ENCODE results near the gene SAC3D1. TPM values are rescaled to one million over a fixed set of nuclear protein-coding genes. Genes with fewer than 3 reads are reported as not detected.
A peak's percentile ranks its signal among the peaks of the same experiment; 100 is the strongest.

SAC3D1 gene
- total RNA-seq, 6 donors from 2014 or later: 9.1 to 18.9 (median 14.5) TPM

DNA sequence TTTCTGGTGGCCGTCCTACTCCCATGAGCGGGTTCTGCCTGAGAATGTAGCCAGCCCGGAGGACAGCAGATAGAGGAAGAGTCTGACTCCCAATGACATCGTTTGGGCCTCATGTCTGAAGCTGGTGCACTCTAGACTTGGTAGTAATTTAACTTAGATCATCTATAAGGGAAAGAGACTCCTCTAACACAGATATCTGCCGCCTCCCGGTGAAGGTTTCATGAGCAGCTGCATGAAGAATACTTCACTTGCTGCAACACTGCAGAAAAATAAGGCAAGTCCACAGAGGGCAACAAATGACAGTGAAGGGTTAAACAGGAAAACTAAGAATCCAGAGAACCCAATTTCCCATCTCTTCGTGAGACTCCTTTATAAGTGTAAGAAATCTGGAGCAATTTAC, 33.0 kb upstream of the SAC3D1 start:
- TF ChIP-seq POLR2AphosphoS5 (IDR thresholded peaks at IDR 0.05): no peak
- no peak for TF ChIP-seq EP300 (IDR thresholded peaks at IDR 0.05)
- no peak for TF ChIP-seq POLR2A (IDR thresholded peaks at IDR 0.05)
- TF ChIP-seq, protein P1, sequence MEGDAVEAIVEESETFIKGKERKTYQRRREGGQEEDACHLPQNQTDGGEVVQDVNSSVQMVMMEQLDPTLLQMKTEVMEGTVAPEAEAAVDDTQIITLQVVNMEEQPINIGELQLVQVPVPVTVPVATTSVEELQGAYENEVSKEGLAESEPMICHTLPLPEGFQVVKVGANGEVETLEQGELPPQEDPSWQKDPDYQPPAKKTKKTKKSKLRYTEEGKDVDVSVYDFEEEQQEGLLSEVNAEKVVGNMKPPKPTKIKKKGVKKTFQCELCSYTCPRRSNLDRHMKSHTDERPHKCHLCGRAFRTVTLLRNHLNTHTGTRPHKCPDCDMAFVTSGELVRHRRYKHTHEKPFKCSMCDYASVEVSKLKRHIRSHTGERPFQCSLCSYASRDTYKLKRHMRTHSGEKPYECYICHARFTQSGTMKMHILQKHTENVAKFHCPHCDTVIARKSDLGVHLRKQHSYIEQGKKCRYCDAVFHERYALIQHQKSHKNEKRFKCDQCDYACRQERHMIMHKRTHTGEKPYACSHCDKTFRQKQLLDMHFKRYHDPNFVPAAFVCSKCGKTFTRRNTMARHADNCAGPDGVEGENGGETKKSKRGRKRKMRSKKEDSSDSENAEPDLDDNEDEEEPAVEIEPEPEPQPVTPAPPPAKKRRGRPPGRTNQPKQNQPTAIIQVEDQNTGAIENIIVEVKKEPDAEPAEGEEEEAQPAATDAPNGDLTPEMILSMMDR (IDR thresholded peaks at IDR 0.05): no peak
- 73 to 77% methylated on average over 4 to 7 of the region's 7 CpGs for WGBS, 2 donors
- no peaks in the 10 kb centered on the region for H3K36me3 ChIP-seq
- H3K4me3 ChIP-seq: no peak overlapping the region
- H3K4me1 ChIP-seq: peaks cover 3 to 9% (median 4%) of the 10 kb centered on the region in 4 donors
- no peaks in the 10 kb centered on the region for H3K27me3 ChIP-seq
- H3K27ac ChIP-seq: no peak overlapping the region
- DNase-seq (no peak), ATAC-seq (ENCODE audit: low FRiP score in 2 of 2) (no peak)
- no peaks in the 10 kb centered on the region for H3K9me3 ChIP-seq

DNA sequence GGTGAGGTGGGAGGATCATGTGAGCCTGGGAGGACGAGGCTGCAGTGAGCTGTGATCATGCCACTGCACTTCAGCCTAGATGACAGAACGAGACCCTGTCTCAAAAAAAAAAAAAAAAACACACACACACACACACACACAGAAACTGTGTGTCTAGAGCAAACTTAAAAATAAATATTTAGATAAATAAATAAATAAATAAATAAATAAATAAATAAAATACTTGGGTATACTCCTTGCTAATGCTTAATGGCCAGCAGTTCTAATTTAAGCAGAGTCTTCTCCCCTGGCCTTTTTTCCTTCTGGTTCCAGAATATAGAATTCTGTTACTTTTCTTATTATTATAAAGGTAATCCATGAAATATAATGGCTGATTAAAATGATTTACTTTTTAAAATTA, 32.1 kb upstream of the SAC3D1 start:
- H3K27ac ChIP-seq: no peak overlapping the region
- WGBS, 2 donors: 83 to 85% methylated on average over 2 of the region's 2 CpGs
- no peak for TF ChIP-seq EP300 (IDR thresholded peaks at IDR 0.05)
- no peak for TF ChIP-seq POLR2AphosphoS5 (IDR thresholded peaks at IDR 0.05)
- no peaks in the 10 kb centered on the region for H3K36me3 ChIP-seq
- no peaks in the 10 kb centered on the region for H3K9me3 ChIP-seq
- H3K4me3 ChIP-seq: no peak overlapping the region
- no peak for ATAC-seq (ENCODE audit: low FRiP score in 2 of 2)
- H3K4me1 ChIP-seq: peaks cover 6 to 14% (median 10%) of the 10 kb centered on the region in 4 donors
- no peak for DNase-seq
- H3K27me3 ChIP-seq: no peaks in the 10 kb centered on the region

DNA sequence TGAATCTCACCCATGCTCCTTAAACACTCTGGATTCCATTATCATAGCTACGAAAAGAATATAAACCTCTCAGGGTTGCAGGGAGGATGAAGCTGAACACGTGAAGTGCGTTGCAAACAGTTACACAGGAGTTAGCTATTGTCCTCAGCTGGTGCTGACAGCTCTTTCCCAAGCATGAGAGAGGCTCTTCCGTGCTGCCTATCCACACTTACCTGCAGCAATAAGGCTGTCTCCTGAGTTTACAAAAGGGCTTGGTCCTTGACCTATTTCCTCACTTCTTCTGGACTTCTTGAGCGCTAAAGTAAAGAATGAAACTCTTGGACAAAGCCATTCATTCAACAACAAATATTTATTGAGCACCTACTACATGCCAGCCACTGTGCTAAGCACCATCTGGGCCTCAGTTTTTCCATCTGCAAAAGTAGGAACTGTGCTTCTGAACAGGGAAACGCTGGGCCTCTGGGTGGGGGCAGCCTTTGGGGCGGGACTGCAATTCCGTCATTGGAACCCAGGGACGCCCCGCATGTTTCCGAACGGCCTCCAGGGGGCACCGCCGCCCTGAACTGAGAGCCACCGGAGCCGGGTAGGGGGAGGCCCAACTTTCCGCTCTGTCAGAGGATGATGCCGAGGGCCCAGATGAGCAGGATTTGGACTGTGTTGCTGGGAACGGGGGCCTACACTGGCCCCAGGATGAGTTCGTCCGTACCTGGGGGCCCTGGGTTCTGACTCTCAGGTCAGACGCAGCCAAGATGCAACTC, 27.7 kb upstream of the SAC3D1 start:
- peak overlapping the region; percentile 56 to 83 (median 68) for H3K4me3 ChIP-seq
- ATAC-seq (ENCODE audit: low FRiP score in 2 of 2) (peak; percentile 96), DNase-seq (peak; percentile 95 to 97)
- peaks cover 0 to 3% (median 1%) of the 10 kb centered on the region in 4 donors for H3K36me3 ChIP-seq
- H3K27ac ChIP-seq: peak overlapping the region; percentile 95 to 98 (median 97)
- no peaks in the 10 kb centered on the region for H3K9me3 ChIP-seq
- WGBS, 2 donors: 12 to 37% methylated on average over 6 to 19 of the region's 22 CpGs
- TF ChIP-seq, protein P1 (IDR thresholded peaks at IDR 0.05): peak; percentile 71 to 89 (median 86)
- no peak for TF ChIP-seq EP300 (IDR thresholded peaks at IDR 0.05)
- peak in 3 of 4 donors; percentile 36 to 67 (median 39) for TF ChIP-seq POLR2A (IDR thresholded peaks at IDR 0.05)
- TF ChIP-seq POLR2AphosphoS5 (IDR thresholded peaks at IDR 0.05): peak; percentile 67 to 69
- peaks cover 15 to 27% (median 21%) of the 10 kb centered on the region in 4 donors for H3K4me1 ChIP-seq
- H3K27me3 ChIP-seq: no peaks in the 10 kb centered on the region

DNA sequence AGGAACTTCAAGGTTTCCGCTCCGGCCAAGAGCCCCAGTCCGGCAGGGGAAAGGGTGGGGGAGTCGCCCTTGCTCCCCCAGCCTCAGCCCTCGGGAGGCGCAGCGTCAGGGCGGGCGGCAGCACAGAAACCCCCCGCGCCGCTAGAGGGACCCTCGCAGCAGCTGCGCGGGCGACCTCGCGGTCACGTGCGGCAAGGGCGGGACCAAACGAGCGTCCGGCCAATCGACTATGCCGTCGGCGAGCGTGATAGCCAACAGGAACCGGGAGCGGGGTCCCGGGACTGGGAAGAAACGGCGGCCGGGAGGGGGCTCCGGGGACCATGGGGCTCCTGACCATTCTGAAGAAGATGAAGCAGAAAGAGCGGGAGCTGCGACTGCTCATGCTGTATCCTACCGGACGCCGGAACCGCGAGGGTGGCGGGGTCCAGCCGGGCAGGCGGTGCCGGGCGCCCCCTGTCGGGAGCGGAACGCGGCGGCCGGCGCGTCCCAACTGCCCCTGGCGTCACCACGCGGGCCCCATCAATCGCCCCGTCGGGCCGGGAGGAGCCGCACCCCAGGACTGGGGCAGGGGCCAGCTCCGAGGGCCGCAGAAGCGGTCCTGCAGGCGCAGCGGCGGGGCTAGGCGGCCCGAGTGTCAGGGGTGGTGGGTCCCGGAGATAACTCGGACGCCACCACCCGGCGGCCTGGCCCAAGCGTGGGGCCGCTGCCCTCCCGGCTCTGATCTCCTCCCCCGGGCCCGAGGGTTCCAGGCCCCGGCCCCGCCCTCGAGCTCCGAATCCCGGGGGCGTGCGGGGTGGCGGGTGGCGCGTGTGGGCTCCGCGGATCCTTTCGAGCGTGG, 26.9 kb upstream of the SAC3D1 start, which contains the start of gene ARL2:
TSS of gene ARL2 (plus strand) at position 273 of the 838 bp plus-strand sequence. CDS start at position 321, 48 bp downstream.
- Histone ChIP-seq H3K36me3 (peaks cover 0 to 11% (median 7%) of the 10 kb centered on the region in 4 donors), H3K4me3 (peak within 1 kb of the TSS; percentile 56 to 83 (median 68)), H3K4me1 (peaks cover 15 to 27% (median 21%) of the 10 kb centered on the region in 4 donors), H3K27me3 (no peaks in the 10 kb centered on the region), H3K27ac (peak within 1 kb of the TSS; percentile 95 to 98 (median 97)), H3K9me3 (no peaks in the 10 kb centered on the region)
- DNase-seq (peak; percentile 92 to 97), ATAC-seq (ENCODE audit: low FRiP score in 2 of 2) (peak; percentile 89 to 95)
- TF ChIP-seq POLR2AphosphoS5 (IDR thresholded peaks at IDR 0.05): peak in 1 of 2 donors; percentile 39
- TF ChIP-seq POLR2A (IDR thresholded peaks at IDR 0.05): peak in 1 of 4 donors; percentile 52
- TF ChIP-seq EP300 (IDR thresholded peaks at IDR 0.05): no peak
- TF ChIP-seq, protein P1 (IDR thresholded peaks at IDR 0.05): peak; percentile 80 to 98 (median 96)
- WGBS, 2 donors: 0 to 1% methylated on average over 6 to 25 of the region's 96 CpGs
